Suprapubic skin (tissue), 3 donors: Measurements from ENCODE around the gene RNU6-7.

Experiments
- CTCF ChIP-seq, 2 donors: fragments of 200-600 bp in 1 of 2; fragments of 450-650 bp in 1 of 2; sonication (generic) in 1 of 2; IDR thresholded peaks; one replicate each; pipeline ENCODE4 v1.5.1; 2016 to 2019; ENCODE audit warnings: antibody characterized with exemption in 2 of 2, mild to moderate bottlenecking in 1 of 2, moderate library complexity in 1 of 2
- EP300 ChIP-seq: sonication (generic); formaldehyde crosslinking; IDR thresholded peaks from one replicate; pipeline ENCODE4 v1.6.1; 2017; ENCODE audit warnings: antibody characterized with exemption
- POLR2A ChIP-seq, 2 donors: fragments of 450-650 bp; IDR thresholded peaks; one replicate each; pipeline ENCODE4 v1.6.1; 2017; ENCODE audit warnings: antibody characterized with exemption in 2 of 2, mild to moderate bottlenecking in 2 of 2, moderate library complexity in 2 of 2

DNA sequence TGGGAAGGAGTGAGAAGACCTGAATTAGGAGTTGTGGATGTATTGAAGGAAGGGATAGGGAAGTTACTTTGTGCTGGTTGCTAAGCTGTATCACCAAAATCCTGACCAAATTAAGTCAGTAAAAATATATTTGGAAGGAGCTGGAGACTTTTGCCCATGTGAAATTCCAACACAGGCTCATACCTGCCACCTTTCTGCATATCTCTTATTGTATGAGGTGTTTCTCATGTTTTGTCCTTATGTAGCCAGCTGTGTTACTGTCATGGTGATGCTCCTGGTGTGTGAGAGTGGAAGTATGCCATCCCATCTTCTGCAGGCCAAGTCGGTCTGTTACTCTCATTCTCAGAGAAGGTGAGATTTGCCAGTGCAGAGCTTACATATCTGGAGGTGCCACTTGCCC lies 30.6 kb downstream of the RNU6-7 start:
- no peak for TF ChIP-seq CTCF (IDR thresholded peaks at IDR 0.05)
- TF ChIP-seq EP300 = no peak
- no peak for TF ChIP-seq POLR2A (IDR thresholded peaks at IDR 0.05)
